Ovary (tissue), 9 donors: Measurements from ENCODE around the gene NAGPA. TPM values are rescaled to one million over a fixed set of nuclear protein-coding genes. Genes with fewer than 3 reads are reported as not detected.

Source experiments
- DNase-seq, 5 donors: peaks; one replicate each; pipeline ENCODE4 v3.0.0-alpha.2; 2019 to 2020
- H3K27ac ChIP-seq, 2 donors: fragments of 200-600 bp; one replicate each; pipeline versions ENCODE4 v1.5.1 to v1.8.0; 2019 to 2022
- H3K27me3 ChIP-seq: fragments of 200-600 bp; one replicate; pipeline ENCODE4 v1.8.0; 2022
- H3K36me3 ChIP-seq: fragments of 200-600 bp; sonication (generic); one replicate; pipeline ENCODE4 v1.5.1; 2019
- H3K4me1 ChIP-seq: one replicate; pipeline ENCODE4 v1.8.1; 2013; ENCODE audit warnings: mild to moderate bottlenecking, moderate library complexity; ENCODE audit not compliant: insufficient read depth
- H3K4me3 ChIP-seq: fragments of 200-600 bp; sonication (generic); one replicate; pipeline ENCODE4 v1.5.1; 2017
- H3K9me3 ChIP-seq, 2 donors: fragments of 200-600 bp in 1 of 2; sonication (generic) in 1 of 2; one replicate each; pipeline versions ENCODE4 v1.5.1 to v1.8.1; 2013 to 2019; ENCODE audit warnings: mild to moderate bottlenecking in 1 of 2, moderate library complexity in 1 of 2
- CTCF ChIP-seq, 3 donors: fragments of 450-650 bp in 2 of 3; fragments of 200-600 bp in 1 of 3; IDR thresholded peaks; one replicate each; pipeline versions ENCODE4 v1.5.1 to v1.8.0; 2016 to 2022; ENCODE audit warnings: antibody characterized with exemption in 3 of 3, mild to moderate bottlenecking in 1 of 3
- EP300 ChIP-seq: sonication (generic); formaldehyde crosslinking; IDR thresholded peaks from one replicate; pipeline ENCODE4 v1.6.1; 2017; ENCODE audit warnings: antibody characterized with exemption
- POLR2A ChIP-seq: fragments of 450-650 bp; IDR thresholded peaks from one replicate; pipeline ENCODE4 v1.6.1; 2017; ENCODE audit warnings: antibody characterized with exemption, mild to moderate bottlenecking, moderate library complexity
- WGBS, 3 donors: extraction: QIAGEN DNeasy Blood & Tissue Kit in 1 of 3; methylation state at CpG; one replicate each; pipeline versions ENCODE4 v1.1.5 to v1.1.7; 2013 to 2017; 5-methylcytosine and 5-hydroxymethylcytosine counted together
- intact Hi-C, 4 donors: fragments of 100-400 bp; cut with DNase I; formaldehyde crosslinking; loops; one replicate each; pipeline versions ENCODE4 v1.11.0 to v1.15.1; 2022 to 2023
- polyA plus RNA-seq, 2 donors: library from polyadenylated mRNA; stranded (reverse); fragments of 200-250 nt in 1 of 2; fragments of 350-450 nt in 1 of 2; fragmentation: Illumina TruSeq in 1 of 2; extraction: RNeasy Lipid Tissue Mini Kit (QIAGEN cat#74804) in 1 of 2; gene quantifications; one replicate each; pipeline ENCODE4 v1.2.3, GENCODE V29; 2013 to 2014
- total RNA-seq, 7 donors: library from RNA; depleted of rRNA in 2 of 7; stranded (reverse); fragments of >200 nt in 2 of 7; fragmentation: NEBNext Ultra II Directional in 3 of 7; extraction: Animal tissue kit (Norgen Biotek cat#: 25700) in 3 of 7; gene quantifications; one replicate each; pipeline versions ENCODE4 v1.1.0 to v1.2.4, GENCODE V29; 2016 to 2023
- donor health status: DM: no; HTN: no; CAD: no; lungs with moderate emphysema.
- donor health status: DM: no; HTN: no; CAD: no.
- donor health status: Bipolar disorder and iron deficiency.
- donor health status: DM: yes; HTN: yes; CAD: no.
- donor health status: DM: no; HTN: no; CAD: no.
- donor health status: DM: yes; HTN: yes; CAD: no.

Gene NAGPA
- total and polyA plus RNA-seq, 9 donors, result 2.9 to 14.8 (median 7.1) TPM

- no peaks in the 10 kb centered on the region for H3K9me3 ChIP-seq
- intact Hi-C loops, result no loop called here
- H3K4me3 ChIP-seq, result no peak overlapping the region
- no peak for TF ChIP-seq POLR2A
- TF ChIP-seq EP300, result no peak
- no peak for TF ChIP-seq CTCF (IDR thresholded peaks at IDR 0.05)
- H3K36me3 ChIP-seq, result no peaks in the 10 kb centered on the region
- H3K4me1 ChIP-seq, result no peaks in the 10 kb centered on the region
- H3K27ac ChIP-seq, result no peak overlapping the region
- 81 to 89% (median 84%) methylated on average over 9 of the region's 9 CpGs for WGBS, 3 donors
- DNase-seq, result no peak
- no peaks in the 10 kb centered on the region for H3K27me3 ChIP-seq
Measured at GRCh38 chr16:5069048-5069447, 35.3 kb upstream of the NAGPA start.

- WGBS, 3 donors, result 63 to 69% (median 68%) methylated on average over 6 of the region's 6 CpGs
- H3K27ac ChIP-seq, result no peak overlapping the region
- H3K9me3 ChIP-seq, result no peaks in the 10 kb centered on the region
- intact Hi-C loops, result no loop called here
- no peak for DNase-seq
- H3K4me1 ChIP-seq, result no peaks in the 10 kb centered on the region
- H3K27me3 ChIP-seq, result no peaks in the 10 kb centered on the region
- H3K36me3 ChIP-seq, result no peaks in the 10 kb centered on the region
- no peak overlapping the region for H3K4me3 ChIP-seq
- TF ChIP-seq POLR2A (no peak), CTCF (IDR thresholded peaks at IDR 0.05) (no peak), EP300 (no peak)
Measured at GRCh38 chr16:5066511-5066910, 32.8 kb upstream of the NAGPA start.

DNA sequence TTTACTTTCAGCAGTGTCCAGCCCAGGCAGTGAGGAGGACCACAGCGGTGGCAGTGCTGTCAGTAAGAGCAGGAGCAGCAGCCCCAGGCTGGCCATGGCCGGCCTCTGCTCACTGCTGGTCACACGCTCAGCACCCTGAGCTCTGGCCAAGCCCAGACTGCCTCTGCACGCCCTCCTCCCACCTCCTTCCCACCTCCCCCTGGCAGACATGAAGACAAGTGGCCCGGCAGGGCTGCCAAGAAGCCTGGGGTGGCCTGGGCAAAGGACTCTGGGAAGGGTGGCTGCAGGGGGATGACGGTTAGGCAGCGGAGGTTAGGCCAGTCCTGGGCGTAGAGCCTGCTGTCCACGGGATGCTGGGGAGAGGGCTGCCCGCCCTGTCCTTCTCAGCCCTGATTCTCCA lies 32.1 kb upstream of the NAGPA start, which contains the start of gene C16orf89:
C16orf89 (minus strand) TSS at position 144 of the 400 bp plus-strand sequence; CDS start at position 96, 48 bp downstream.
- intact Hi-C loops, result no loop called here
- 48 to 55% (median 50%) methylated on average over 10 of the region's 10 CpGs for WGBS, 3 donors
- Histone ChIP-seq H3K27me3 (no peaks in the 10 kb centered on the region), H3K27ac (no peak within 1 kb of the TSS), H3K4me1 (no peaks in the 10 kb centered on the region), H3K9me3 (no peaks in the 10 kb centered on the region), H3K4me3 (no peak within 1 kb of the TSS), H3K36me3 (no peaks in the 10 kb centered on the region)
- no peak for DNase-seq
- TF ChIP-seq EP300, result no peak
- no peak for TF ChIP-seq CTCF (IDR thresholded peaks at IDR 0.05)
- TF ChIP-seq POLR2A, result no peak

DNA sequence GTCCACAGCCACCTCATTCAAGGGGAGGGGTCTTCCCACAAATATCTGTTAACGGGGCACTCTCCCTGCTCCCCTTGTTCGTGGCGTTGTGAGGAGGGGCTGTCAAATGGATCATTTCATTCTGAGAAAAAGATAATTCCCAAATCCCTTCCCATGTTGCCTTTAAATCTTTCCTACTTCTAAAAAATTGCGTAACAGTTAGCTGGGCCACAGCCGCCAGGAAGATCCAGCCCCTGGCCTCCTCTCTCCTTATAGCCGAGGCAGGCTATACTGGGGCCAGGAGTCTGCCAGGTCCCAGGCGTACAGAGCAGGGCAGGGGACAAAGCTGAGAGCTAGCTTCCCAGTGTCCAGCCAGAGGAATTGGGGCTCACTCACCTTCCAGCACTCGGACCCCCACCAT lies 31.6 kb upstream of the NAGPA start:
- no peaks in the 10 kb centered on the region for H3K4me1 ChIP-seq
- H3K36me3 ChIP-seq, result no peaks in the 10 kb centered on the region
- no peak overlapping the region for H3K4me3 ChIP-seq
- WGBS, 3 donors, result 55 to 61% (median 59%) methylated on average over 8 of the region's 8 CpGs
- TF ChIP-seq CTCF (IDR thresholded peaks at IDR 0.05) (no peak), POLR2A (no peak), EP300 (no peak)
- no peak for DNase-seq
- intact Hi-C loops, result no loop called here
- no peak overlapping the region for H3K27ac ChIP-seq
- no peaks in the 10 kb centered on the region for H3K9me3 ChIP-seq
- H3K27me3 ChIP-seq, result no peaks in the 10 kb centered on the region
